ENCODE results near the gene TBC1D22A.
"Not testable (repeated sequence)": the region's sequence is repeated elsewhere in the genome, so short reads cannot be mapped to it uniquely, and the experiment has no call there.

Gene TBC1D22A

GRCh38 chr22:47130883-47131631 lies 368.6 kb downstream of the TBC1D22A start:
- TF ChIP-seq JUND (IDR thresholded peaks at IDR 0.05; ENCODE audit: low read depth) = no peak
- DNase-seq (ENCODE audit: low read depth in 1 of 2, low spot score in 1 of 2) = no peak
- in situ Hi-C loops (cut with HindIII; ENCODE audit: low pct_unique_long_range_greater_than_20kb, low sequenced_read_pairs) = no loop called here

GRCh38 chr22:47131632-47132427 lies 369.4 kb downstream of the TBC1D22A start:
- DNase-seq (ENCODE audit: low read depth in 1 of 2, low spot score in 1 of 2) = no peak
- TF ChIP-seq JUND (IDR thresholded peaks at IDR 0.05; ENCODE audit: low read depth) = no peak
- in situ Hi-C loops (cut with HindIII; ENCODE audit: low pct_unique_long_range_greater_than_20kb, low sequenced_read_pairs) = no loop called here

- DNase-seq (ENCODE audit: low read depth in 1 of 2, low spot score in 1 of 2) = no peak
- TF ChIP-seq JUND (IDR thresholded peaks at IDR 0.05; ENCODE audit: low read depth) = no peak
- in situ Hi-C loops (cut with HindIII; ENCODE audit: low pct_unique_long_range_greater_than_20kb, low sequenced_read_pairs) = no loop called here
These were observed 370.0 kb downstream of the TBC1D22A start for GRCh38 chr22:47132428-47132825.

GRCh38 chr22:47133061-47133969 lies 370.9 kb downstream of the TBC1D22A start:
- no peak for DNase-seq (ENCODE audit: low read depth in 1 of 2, low spot score in 1 of 2)
- in situ Hi-C loops (cut with HindIII; ENCODE audit: low pct_unique_long_range_greater_than_20kb, low sequenced_read_pairs) = no loop called here
- TF ChIP-seq JUND (IDR thresholded peaks at IDR 0.05; ENCODE audit: low read depth) = no peak

GRCh38 chr22:47134222-47134621 lies 371.8 kb downstream of the TBC1D22A start:
- in situ Hi-C loops (cut with HindIII; ENCODE audit: low pct_unique_long_range_greater_than_20kb, low sequenced_read_pairs) = no loop called here
- no peak for DNase-seq (ENCODE audit: low read depth in 1 of 2, low spot score in 1 of 2)
- TF ChIP-seq JUND (IDR thresholded peaks at IDR 0.05; ENCODE audit: low read depth) = no peak

GRCh38 chr22:47135338-47135737 lies 372.9 kb downstream of the TBC1D22A start:
- no peak for TF ChIP-seq JUND (IDR thresholded peaks at IDR 0.05; ENCODE audit: low read depth)
- in situ Hi-C loops (cut with HindIII; ENCODE audit: low pct_unique_long_range_greater_than_20kb, low sequenced_read_pairs) = no loop called here
- no peak for DNase-seq (ENCODE audit: low read depth in 1 of 2, low spot score in 1 of 2)

- in situ Hi-C loops (cut with HindIII; ENCODE audit: low pct_unique_long_range_greater_than_20kb, low sequenced_read_pairs) = no loop called here
- DNase-seq (ENCODE audit: low read depth in 1 of 2, low spot score in 1 of 2) = no peak
- no peak for TF ChIP-seq JUND (IDR thresholded peaks at IDR 0.05; ENCODE audit: low read depth)
These were observed 373.6 kb downstream of the TBC1D22A start for GRCh38 chr22:47136050-47136449.

- in situ Hi-C loops (cut with HindIII; ENCODE audit: low pct_unique_long_range_greater_than_20kb, low sequenced_read_pairs) = no loop called here
- no peak for DNase-seq (ENCODE audit: low read depth in 1 of 2, low spot score in 1 of 2)
- no peak for TF ChIP-seq JUND (IDR thresholded peaks at IDR 0.05; ENCODE audit: low read depth)
These were observed 374.2 kb downstream of the TBC1D22A start for GRCh38 chr22:47136671-47137070.

- DNase-seq (ENCODE audit: low read depth in 1 of 2, low spot score in 1 of 2) = no peak
- in situ Hi-C loops (cut with HindIII; ENCODE audit: low pct_unique_long_range_greater_than_20kb, low sequenced_read_pairs) = no loop called here
- no peak for TF ChIP-seq JUND (IDR thresholded peaks at IDR 0.05; ENCODE audit: low read depth)
These were observed 376.8 kb downstream of the TBC1D22A start for GRCh38 chr22:47139013-47139789.

GRCh38 chr22:47139790-47140119 lies 377.3 kb downstream of the TBC1D22A start:
- in situ Hi-C loops (cut with HindIII; ENCODE audit: low pct_unique_long_range_greater_than_20kb, low sequenced_read_pairs) = no loop called here
- no peak for DNase-seq (ENCODE audit: low read depth in 1 of 2, low spot score in 1 of 2)
- no peak for TF ChIP-seq JUND (IDR thresholded peaks at IDR 0.05; ENCODE audit: low read depth)

- in situ Hi-C loops (cut with HindIII; ENCODE audit: low pct_unique_long_range_greater_than_20kb, low sequenced_read_pairs); DNase-seq (ENCODE audit: low read depth in 1 of 2, low spot score in 1 of 2): not testable (repeated sequence)
These were observed 378.5 kb downstream of the TBC1D22A start for GRCh38 chr22:47140975-47141374.

All from T47D (cell line).